ENCODE data around the gene PPP1R10. TPM values are rescaled to one million over a fixed set of nuclear protein-coding genes. Genes with fewer than 3 reads are reported as not detected.

PPP1R10 gene
- total and polyA plus RNA-seq, 2 of the 13 experiments (the other 11 are each of a cell fraction or from before 2014, with no cell fraction given) = 26.3 to 38.4 TPM

- TF ChIP-seq ZFP37 (CRISPR knock-in tag; IDR thresholded peaks at IDR 0.05; ENCODE audit: borderline replicate concordance) (peak; percentile 80; the same call in 1 of the 2 replicates), E2F2 (CRISPR knock-in tag; IDR thresholded peaks at IDR 0.05; ENCODE audit: borderline replicate concordance) (peak; percentile 70), HCFC1 (IDR thresholded peaks at IDR 0.05; ENCODE audit: low read depth, low read length) (peak; percentile 56; the same call in 1 of the 2 replicates), GABPB1 (CRISPR knock-in tag; IDR thresholded peaks at IDR 0.05) (peak; percentile 41; the same call in 1 of the 2 replicates), HOXA3 (CRISPR knock-in tag; IDR thresholded peaks at IDR 0.05) (peak; percentile 74; the same call in 1 of the 2 replicates), IRF9 (CRISPR knock-in tag; IDR thresholded peaks at IDR 0.05; ENCODE audit: borderline replicate concordance) (0 out of 2 replicates have a peak, but pooled peaks have one; percentile 73), SP4 (CRISPR knock-in tag; IDR thresholded peaks at IDR 0.05) (peak; percentile 95), ZNF274 (CRISPR knock-in tag; IDR thresholded peaks at IDR 0.05) (peak; percentile 56), ZNF160 (CRISPR knock-in tag; IDR thresholded peaks at IDR 0.05) (no peak; the same call in 1 of the 2 replicates), RARG (CRISPR knock-in tag; IDR thresholded peaks at IDR 0.05; ENCODE audit: low read depth) (peak; percentile 26; the same call in 1 of the 2 replicates), TAF1 (CRISPR knock-in tag; IDR thresholded peaks at IDR 0.05) (peak; percentile 64; the same call in 1 of the 2 replicates), HNF4G (IDR thresholded peaks at IDR 0.05; ENCODE audit: borderline replicate concordance, low read depth, low read length) (no peak; the same call in 1 of the 2 replicates), HNF4G (CRISPR knock-in tag; IDR thresholded peaks at IDR 0.05; ENCODE audit: borderline replicate concordance, low read depth) (no peak), ZNF703 (CRISPR knock-in tag; IDR thresholded peaks at IDR 0.05; ENCODE audit: borderline replicate concordance) (no peak), NR1H2 (CRISPR knock-in tag; IDR thresholded peaks at IDR 0.05; ENCODE audit: borderline replicate concordance, low read depth) (no peak), HOXA7 (CRISPR knock-in tag; IDR thresholded peaks at IDR 0.05) (no peak), THAP8 (CRISPR knock-in tag; IDR thresholded peaks at IDR 0.05; ENCODE audit: borderline replicate concordance) (peak; percentile 65; the same call in 1 of the 2 replicates), KDM5A (IDR thresholded peaks at IDR 0.05; ENCODE audit: borderline replicate concordance, low read length) (peak; percentile 72; the same call in 1 of the 2 replicates), NR3C1 (CRISPR knock-in tag; IDR thresholded peaks at IDR 0.05) (no peak)
- TF ChIP-seq, protein P1, sequence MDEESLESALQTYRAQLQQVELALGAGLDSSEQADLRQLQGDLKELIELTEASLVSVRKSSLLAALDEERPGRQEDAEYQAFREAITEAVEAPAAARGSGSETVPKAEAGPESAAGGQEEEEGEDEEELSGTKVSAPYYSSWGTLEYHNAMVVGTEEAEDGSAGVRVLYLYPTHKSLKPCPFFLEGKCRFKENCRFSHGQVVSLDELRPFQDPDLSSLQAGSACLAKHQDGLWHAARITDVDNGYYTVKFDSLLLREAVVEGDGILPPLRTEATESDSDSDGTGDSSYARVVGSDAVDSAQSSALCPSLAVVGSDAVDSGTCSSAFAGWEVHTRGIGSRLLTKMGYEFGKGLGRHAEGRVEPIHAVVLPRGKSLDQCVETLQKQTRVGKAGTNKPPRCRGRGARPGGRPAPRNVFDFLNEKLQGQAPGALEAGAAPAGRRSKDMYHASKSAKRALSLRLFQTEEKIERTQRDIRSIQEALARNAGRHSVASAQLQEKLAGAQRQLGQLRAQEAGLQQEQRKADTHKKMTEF (CRISPR knock-in tag; IDR thresholded peaks at IDR 0.05) = peak; percentile 76
Observed at GRCh38 chr6:30556066-30556905, 60.8 kb downstream of the PPP1R10 start, which contains the start of gene GNL1 (continued).
